Sigmoid colon (tissue), 3 donors: Measurements from ENCODE around the gene ASB18.

Experiments used
- CTCF ChIP-seq, 4 experiments: fragments of 450-650 bp in 3 of 4; fragments of 200-600 bp in 1 of 4; IDR thresholded peaks; one replicate each; pipeline ENCODE4 v1.5.1; 2016 to 2019; ENCODE audit warnings: antibody characterized with exemption in 4 of 4, mild to moderate bottlenecking in 3 of 4, moderate library complexity in 2 of 4
- POLR2A ChIP-seq, 2 donors: fragments of 450-650 bp; IDR thresholded peaks; one replicate each; pipeline ENCODE4 v1.6.1; 2016; ENCODE audit warnings: antibody characterized with exemption in 2 of 2, mild to moderate bottlenecking in 2 of 2, moderate library complexity in 2 of 2

DNA sequence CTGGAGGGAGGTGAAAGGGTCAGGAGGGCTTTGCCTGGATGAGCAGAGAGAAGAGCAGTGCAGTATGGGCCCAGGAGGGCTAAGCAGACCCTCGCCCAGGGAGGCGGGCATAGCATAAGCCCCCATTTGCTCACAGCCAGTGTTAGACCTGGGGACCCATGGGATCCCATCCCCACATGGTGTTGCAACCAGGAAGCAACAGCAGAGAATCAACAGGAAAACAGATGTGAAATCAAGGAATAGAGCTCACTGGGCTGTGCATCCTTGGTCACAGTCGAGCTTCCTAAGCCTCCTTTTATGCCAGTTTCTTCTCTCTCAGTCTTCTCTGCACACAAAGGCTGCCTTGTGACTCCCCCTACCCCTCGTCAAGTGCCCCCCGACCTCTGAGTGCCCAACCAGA, 19.9 kb downstream of the ASB18 start:
- TF ChIP-seq CTCF (IDR thresholded peaks at IDR 0.05) (no peak), POLR2A (IDR thresholded peaks at IDR 0.05) (no peak)
